GM12878 (cell line): ENCODE measurements around the gene CST8.

ENCODE experiments used
- CREB1 ChIP-seq: IDR thresholded peaks from 2 replicates; pipeline ENCODE4 v1.6.1; 2012; ENCODE audit warnings: low read depth, mild to moderate bottlenecking, inconsistent platforms
- TF ChIP-seq, protein P1 (sequence below): IDR thresholded peaks from 2 replicates; pipeline ENCODE4 v1.6.1; 2011; ENCODE audit warnings: mild to moderate bottlenecking, low read depth, low read length, moderate library complexity; ENCODE audit not compliant: insufficient replicate concordance

- TF ChIP-seq CREB1, result no peak
- TF ChIP-seq, protein P1, sequence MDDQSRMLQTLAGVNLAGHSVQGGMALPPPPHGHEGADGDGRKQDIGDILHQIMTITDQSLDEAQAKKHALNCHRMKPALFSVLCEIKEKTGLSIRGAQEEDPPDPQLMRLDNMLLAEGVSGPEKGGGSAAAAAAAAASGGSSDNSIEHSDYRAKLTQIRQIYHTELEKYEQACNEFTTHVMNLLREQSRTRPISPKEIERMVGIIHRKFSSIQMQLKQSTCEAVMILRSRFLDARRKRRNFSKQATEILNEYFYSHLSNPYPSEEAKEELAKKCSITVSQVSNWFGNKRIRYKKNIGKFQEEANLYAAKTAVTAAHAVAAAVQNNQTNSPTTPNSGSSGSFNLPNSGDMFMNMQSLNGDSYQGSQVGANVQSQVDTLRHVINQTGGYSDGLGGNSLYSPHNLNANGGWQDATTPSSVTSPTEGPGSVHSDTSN, result no peak
These were observed 22.2 kb downstream of the CST8 start for GRCh38 chr20:23513164-23513563.
